B cell (primary cell): Measurements from ENCODE around the gene HMX3. TPM values are rescaled to one million over a fixed set of nuclear protein-coding genes. Genes with fewer than 3 reads are reported as not detected.

Experiments used
- ATAC-seq: fragments of 200-7000 bp; cut with Tn5 transposase; one replicate; pipeline ENCODE4 v1.10.0; 2021; ENCODE audit warnings: low read depth, mild to moderate bottlenecking, moderate number of reproducible peaks, moderate library complexity
- CTCF ChIA-PET: fragments of 350-600 bp; sonication (Branson Sonifier 250); formaldehyde crosslinking; loops from one replicate; lab custom pipeline; 2021; ENCODE audit warnings: antibody characterized with exemption, inconsistent platforms; lab: Charles Lee
- POLR2A ChIA-PET: fragments of 350-600 bp; sonication (Branson Sonifier 250); formaldehyde crosslinking; loops from one replicate; lab custom pipeline; 2021; ENCODE audit warnings: antibody characterized with exemption; lab: Charles Lee
- DNase-seq: peaks from one replicate; pipeline ENCODE4 v3.0.0; 2013
- H2AFZ ChIP-seq: 2 replicates; pipeline ENCODE4 v1.6.1; 2012; ENCODE audit warnings: mild to moderate bottlenecking, low read depth, low read length; ENCODE audit not compliant: insufficient read depth, poor library complexity, severe bottlenecking
- H3K27ac ChIP-seq, 2 donors: 1 replicate in 1 of 2; 2 replicates in 1 of 2; pipeline ENCODE4 v1.5.1; 2012 to 2013; ENCODE audit warnings: low read length in 2 of 2, mild to moderate bottlenecking in 2 of 2, moderate library complexity in 1 of 2
- H3K27me3 ChIP-seq, 4 experiments: fragments of 200-600 bp in 1 of 4; sonication (generic) in 1 of 4; replicated peaks in 1 of 4; 1 replicate in 2 of 4; 2 replicates in 2 of 4; pipeline versions ENCODE4 v1.6.1 to v1.7.0; 2013 to 2016; ENCODE audit warnings: low read length in 3 of 4, mild to moderate bottlenecking in 2 of 4, mixed read lengths in 1 of 4, moderate library complexity in 1 of 4; ENCODE audit not compliant: insufficient read depth in 4 of 4, control insufficient read depth in 3 of 4; ENCODE audit errors: control extremely low read depth in 1 of 4
- H3K36me3 ChIP-seq, 2 experiments: replicated peaks in 1 of 2; 1 replicate in 1 of 2; 2 replicates in 1 of 2; pipeline versions ENCODE4 v1.6.1 to v1.7.1; 2013; ENCODE audit warnings: low read length in 1 of 2; ENCODE audit not compliant: insufficient read depth in 2 of 2, control insufficient read depth in 1 of 2; ENCODE audit errors: control extremely low read depth in 1 of 2, extremely low read depth in 1 of 2
- H3K4me1 ChIP-seq, 2 donors: fragments of 200-600 bp in 1 of 2; sonication (generic) in 1 of 2; 1 replicate in 1 of 2; 2 replicates in 1 of 2; pipeline versions ENCODE4 v1.5.1 to v1.6.1; 2013 to 2017; ENCODE audit warnings: low read length in 2 of 2; ENCODE audit not compliant: control insufficient read depth in 2 of 2, insufficient read depth in 2 of 2
- H3K4me2 ChIP-seq: replicated peaks from 2 replicates; pipeline ENCODE3; 2012; ENCODE audit warnings: mild to moderate bottlenecking, low read depth, low read length; ENCODE audit not compliant: poor library complexity, severe bottlenecking
- H3K4me3 ChIP-seq, 5 experiments: fragments of 200-600 bp in 1 of 5; sonication (generic) in 1 of 5; 1 replicate in 3 of 5; 2 replicates in 2 of 5; pipeline versions ENCODE4 v1.5.1 to v1.7.0; 2011 to 2016; ENCODE audit warnings: low read length in 4 of 5, mild to moderate bottlenecking in 4 of 5, low read depth in 2 of 5, control low read depth in 1 of 5, moderate library complexity in 1 of 5; ENCODE audit not compliant: insufficient read depth in 1 of 5; ENCODE audit errors: control extremely low read depth in 1 of 5, extremely low read depth in 1 of 5
- H3K79me2 ChIP-seq: fragments of 200-600 bp; sonication (generic); one replicate; pipeline ENCODE4 v1.6.0; 2016; ENCODE audit warnings: low read length; ENCODE audit not compliant: control insufficient read depth, insufficient read depth
- H3K9ac ChIP-seq: fragments of 200-600 bp; sonication (generic); 2 replicates; pipeline ENCODE4 v1.6.1; 2017; ENCODE audit warnings: mild to moderate bottlenecking, low read length, moderate library complexity
- H3K9me3 ChIP-seq, 3 donors: one replicate each; pipeline versions ENCODE4 v1.6.1 to v1.7.1; 2013; ENCODE audit warnings: low read length in 2 of 3; ENCODE audit not compliant: control insufficient read depth in 2 of 3, insufficient read depth in 1 of 3; ENCODE audit errors: control extremely low read depth in 1 of 3
- H4K20me1 ChIP-seq: 2 replicates; pipeline ENCODE4 v1.6.0; 2012; ENCODE audit warnings: mild to moderate bottlenecking, low read length; ENCODE audit not compliant: insufficient read depth, control insufficient read depth, poor library complexity, severe bottlenecking
- H3K27ac Mint-ChIP-seq: one replicate; pipeline ENCODE4 v1.8.0; 2021; ENCODE audit warnings: mixed read lengths
- H3K27me3 Mint-ChIP-seq: one replicate; pipeline ENCODE4 v1.8.0; 2021; ENCODE audit warnings: mixed read lengths
- H3K4me1 Mint-ChIP-seq: one replicate; pipeline ENCODE4 v1.8.0; 2021; ENCODE audit warnings: mixed read lengths
- H3K4me3 Mint-ChIP-seq: one replicate; pipeline ENCODE4 v1.8.0; 2021; ENCODE audit warnings: mixed read lengths
- H3K9me3 Mint-ChIP-seq: one replicate; pipeline ENCODE4 v1.8.0; 2022; ENCODE audit warnings: mixed read lengths; ENCODE audit not compliant: insufficient read depth
- CTCF ChIP-seq: fragments of 200-600 bp; IDR thresholded peaks from one replicate; pipeline ENCODE4 v1.8.0; 2022; ENCODE audit warnings: antibody characterized with exemption, mild to moderate bottlenecking
- EZH2 ChIP-seq: IDR thresholded peaks from 2 replicates; pipeline ENCODE4 v1.6.1; 2012; ENCODE audit warnings: borderline replicate concordance, low read depth, mild to moderate bottlenecking, moderate library complexity, low read length; ENCODE audit not compliant: insufficient read depth, poor library complexity, severe bottlenecking
- WGBS: methylation state at CpG from one replicate; pipeline ENCODE4 v1.1.5; 2013; ENCODE audit warnings: missing lambda C conversion rate; ENCODE audit not compliant: insufficient coverage; 5-methylcytosine and 5-hydroxymethylcytosine counted together
- intact Hi-C: fragments of 100-400 bp; cut with micrococcal nuclease; formaldehyde crosslinking; loops from one replicate; pipeline ENCODE4 v1.10.0; 2022
- polyA plus RNA-seq: library from polyadenylated mRNA; depleted of rRNA; stranded (reverse); fragments of >200 nt; gene quantifications from 2 replicates; pipeline ENCODE4 v1.2.3, GENCODE V29; 2012
- total RNA-seq, 2 donors: library from RNA; stranded (reverse); fragments of 120-200 nt in 1 of 2; gene quantifications; 1 replicate in 1 of 2; 2 replicates in 1 of 2; pipeline versions ENCODE4 v1.2.3 to v1.2.4, GENCODE V29; 2013 to 2022

Gene HMX3
- total and polyA plus RNA-seq, 2 donors (not counting 1 experiment from before 2014, with no cell fraction given): not detected

- H3K79me2 ChIP-seq: no peaks in the 10 kb centered on the region
- H3K4me3 Mint-ChIP-seq: no peak overlapping the region
- peak overlapping the region; percentile 6 for H3K27ac Mint-ChIP-seq
- no peak for ATAC-seq
- no peak overlapping the region for H2AFZ ChIP-seq
- peaks cover 49 to 78% of the 10 kb centered on the region in 2 donors for H3K4me1 ChIP-seq
- 13% methylated on average over 33 of the region's 33 CpGs for WGBS
- H3K9me3 ChIP-seq: peaks cover 7 to 85% (median 35%) of the 10 kb centered on the region in 3 donors
- POLR2A ChIA-PET: interaction anchor here (0.7 kb wide), 1 partner anchor 636 kb away, joined by 3 read pairs; no protein-coding TSS in a partner anchor
- H4K20me1 ChIP-seq: no peaks in the 10 kb centered on the region
- H3K4me3 ChIP-seq: no peak overlapping the region
- intact Hi-C loops: no loop called here
- CTCF ChIA-PET: interaction anchor here (3.9 kb wide), 1 partner anchor 9 kb away, joined by 22 read pairs; no protein-coding TSS in a partner anchor
- peaks cover 6 to 98% (median 89%) of the 10 kb centered on the region in 4 experiments for H3K27me3 ChIP-seq
- peak; percentile 21 for DNase-seq
- peak overlapping the region; percentile 47 for H3K4me2 ChIP-seq
- TF ChIP-seq EZH2 (no peak), CTCF (no peak)
- H3K9ac ChIP-seq: no peak overlapping the region
- H3K36me3 ChIP-seq: no peaks in the 10 kb centered on the region
- peaks cover 77% of the 10 kb centered on the region for H3K27me3 Mint-ChIP-seq
- H3K4me1 Mint-ChIP-seq: peaks cover 34% of the 10 kb centered on the region
- H3K9me3 Mint-ChIP-seq: no peaks in the 10 kb centered on the region
- no peak overlapping the region for H3K27ac ChIP-seq
These were observed 7.5 kb downstream of the HMX3 start for GRCh38 chr10:123143162-123143824.

GRCh38 chr10:123143825-123144168 is 8.0 kb downstream of the HMX3 start:
- ChIA-PET CTCF (interaction anchor here (3.9 kb wide), 1 partner anchor 10 kb away, joined by 22 read pairs; no protein-coding TSS in a partner anchor), POLR2A (interaction anchor here (0.7 kb wide), 1 partner anchor 635 kb away, joined by 3 read pairs; no protein-coding TSS in a partner anchor)
- TF ChIP-seq CTCF: no peak
- TF ChIP-seq EZH2: no peak
- Histone ChIP-seq H3K4me1 (peaks cover 54 to 83% of the 10 kb centered on the region in 2 donors), H4K20me1 (peaks cover under 1% of the 10 kb centered on the region), H3K9ac (no peak overlapping the region), H3K79me2 (no peaks in the 10 kb centered on the region), H3K4me3 (no peak overlapping the region), H3K27me3 (peaks cover 6 to 98% (median 88%) of the 10 kb centered on the region in 4 experiments), H3K36me3 (no peaks in the 10 kb centered on the region), H3K4me2 (no peak overlapping the region), H3K27ac (no peak overlapping the region), H2AFZ (no peak overlapping the region), H3K9me3 (peaks cover 3 to 89% (median 32%) of the 10 kb centered on the region in 3 donors)
- peak; percentile 20 for DNase-seq
- peaks cover 34% of the 10 kb centered on the region for H3K4me1 Mint-ChIP-seq
- no peak overlapping the region for H3K4me3 Mint-ChIP-seq
- ATAC-seq: no peak
- WGBS: 8% methylated on average over 10 of the region's 10 CpGs
- no peak overlapping the region for H3K27ac Mint-ChIP-seq
- intact Hi-C loops: no loop called here
- peaks cover 74% of the 10 kb centered on the region for H3K27me3 Mint-ChIP-seq
- H3K9me3 Mint-ChIP-seq: no peaks in the 10 kb centered on the region
